GM19025 (cell line): ENCODE data around the gene RNF44.

Experiments
- ATAC-seq: cut with Tn5 transposase; IDR thresholded peaks from one replicate; pipeline ENCODE4 v1.9.1; 2021; ENCODE audit warnings: mild to moderate bottlenecking, low read depth, moderate library complexity; ENCODE audit not compliant: unreplicated experiment

RNF44 gene

DNA sequence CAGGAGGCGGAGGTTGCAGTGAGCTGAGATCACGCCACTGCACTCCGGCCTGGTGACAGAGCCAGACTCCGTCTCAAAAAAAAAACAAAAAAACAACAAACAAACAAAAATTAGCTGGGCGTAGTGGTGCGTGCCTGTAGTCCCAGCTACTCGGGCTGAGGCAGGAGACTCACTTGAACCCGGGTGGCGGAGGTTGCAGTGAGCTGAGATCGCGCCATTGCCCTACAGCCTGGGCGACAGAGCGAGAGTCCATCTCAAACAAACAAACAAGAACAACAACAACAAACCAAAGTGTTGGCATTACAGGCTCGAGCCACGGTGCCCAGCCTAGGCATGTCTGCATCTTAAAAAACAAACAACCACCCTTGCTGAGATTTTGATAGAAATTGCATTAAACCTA lies 12.2 kb downstream of the RNF44 start:
- no peak for ATAC-seq

GRCh38 chr5:176524138-176524537 lies 13.1 kb downstream of the RNF44 start:
- no peak for ATAC-seq

GRCh38 chr5:176521699-176522263 lies 15.4 kb downstream of the RNF44 start:
- ATAC-seq = no peak

DNA sequence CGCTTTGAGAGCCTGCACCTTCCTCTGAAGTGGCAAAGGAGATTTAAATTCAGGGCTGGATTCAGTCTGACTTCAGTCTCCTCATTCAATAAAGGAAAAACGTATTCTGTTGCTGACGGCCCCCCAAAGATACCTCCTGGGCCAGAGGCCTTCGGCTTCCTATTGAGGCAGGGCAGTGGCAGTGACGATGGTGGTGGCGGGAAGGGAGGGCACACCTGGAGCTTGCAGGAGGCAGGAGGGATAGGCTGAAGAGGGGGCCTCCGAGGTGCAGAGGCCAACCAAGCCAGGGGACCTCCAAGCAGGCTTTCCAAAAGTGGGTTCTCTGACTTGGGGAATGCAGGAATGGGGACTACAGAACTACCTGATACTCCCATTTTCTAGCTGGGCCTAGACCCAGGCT lies 15.9 kb downstream of the RNF44 start:
- ATAC-seq = no peak

- no peak for ATAC-seq
Measured at GRCh38 chr5:176519810-176520720, 17.1 kb downstream of the RNF44 start.

- ATAC-seq = no peak
Measured at GRCh38 chr5:176517053-176517661, 20.0 kb downstream of the RNF44 start.

DNA sequence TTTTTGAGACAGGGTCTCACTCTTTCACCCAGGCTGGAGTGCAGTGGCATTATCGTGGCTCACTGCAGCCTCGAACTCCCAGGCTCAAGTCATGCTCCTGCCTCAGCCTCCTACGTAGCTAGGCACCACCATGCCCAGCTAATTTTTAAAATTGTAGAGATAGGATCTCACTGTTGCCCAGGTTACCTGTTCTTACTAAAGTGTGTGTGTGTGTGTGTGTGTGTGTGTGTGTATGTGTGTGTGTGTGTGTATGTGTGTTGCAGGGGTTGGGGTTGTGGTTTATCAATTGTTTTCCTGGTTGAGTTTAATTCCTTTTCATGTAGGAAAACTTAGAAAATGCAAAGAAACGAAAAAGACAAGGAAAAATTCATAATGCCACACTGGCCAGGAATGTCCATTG lies 21.8 kb downstream of the RNF44 start:
- ATAC-seq = no peak

DNA sequence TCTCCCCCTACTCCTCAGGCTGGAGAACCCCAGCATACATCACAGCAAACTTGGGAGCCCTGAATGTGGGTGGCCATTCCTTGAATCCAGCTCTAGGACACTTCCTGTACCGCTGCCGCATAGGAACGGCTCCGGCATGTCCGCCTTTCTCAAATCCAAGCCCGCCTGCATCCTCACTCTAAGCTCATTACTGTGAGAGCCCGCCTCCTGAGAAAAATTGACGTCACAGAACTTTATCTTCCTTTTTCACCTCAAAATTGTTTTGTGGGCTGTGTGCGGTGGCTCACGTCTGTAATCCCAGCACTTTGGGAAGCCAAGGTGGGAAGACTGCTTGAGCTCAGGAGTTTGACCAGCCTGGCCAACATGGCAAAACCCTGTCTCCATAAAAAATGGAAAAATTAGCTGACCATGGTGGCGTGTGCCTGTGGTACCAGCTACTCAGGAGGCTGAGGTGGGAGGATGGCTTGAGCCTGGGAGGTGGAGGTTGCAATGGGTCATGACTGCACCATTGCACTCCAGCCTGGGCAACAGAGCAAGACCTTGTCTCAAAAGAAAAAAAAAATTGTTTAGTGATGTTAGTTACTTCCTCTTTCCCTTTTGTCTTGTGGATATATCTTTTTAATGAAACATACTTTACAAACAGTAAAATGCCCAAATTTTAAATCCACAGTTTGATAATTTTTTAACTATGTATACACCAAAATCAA lies 22.8 kb downstream of the RNF44 start:
- no peak for ATAC-seq

GRCh38 chr5:176513788-176514187 lies 23.4 kb downstream of the RNF44 start:
- ATAC-seq = no peak

DNA sequence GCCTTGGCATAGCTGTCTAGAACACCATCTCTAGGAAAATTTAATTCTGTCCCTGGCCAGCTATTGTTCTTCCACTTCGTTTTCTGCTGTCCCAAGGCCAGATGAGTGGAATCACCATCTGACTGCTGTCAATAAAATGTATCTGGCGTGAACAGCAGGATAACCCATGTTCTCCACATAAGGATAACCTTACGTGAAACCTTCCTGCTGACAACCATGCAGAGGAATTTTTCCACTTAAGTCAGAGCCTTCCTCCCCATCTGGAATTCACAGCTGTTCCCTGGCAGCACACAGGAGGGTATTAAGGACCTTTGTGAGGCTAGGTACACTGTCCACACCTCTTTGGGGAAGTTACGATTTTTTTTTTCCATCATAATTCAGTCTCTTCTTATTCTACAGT lies 28.6 kb downstream of the RNF44 start:
- ATAC-seq = no peak

- no peak for ATAC-seq
Measured at GRCh38 chr5:176507911-176508310, 29.3 kb downstream of the RNF44 start.

DNA sequence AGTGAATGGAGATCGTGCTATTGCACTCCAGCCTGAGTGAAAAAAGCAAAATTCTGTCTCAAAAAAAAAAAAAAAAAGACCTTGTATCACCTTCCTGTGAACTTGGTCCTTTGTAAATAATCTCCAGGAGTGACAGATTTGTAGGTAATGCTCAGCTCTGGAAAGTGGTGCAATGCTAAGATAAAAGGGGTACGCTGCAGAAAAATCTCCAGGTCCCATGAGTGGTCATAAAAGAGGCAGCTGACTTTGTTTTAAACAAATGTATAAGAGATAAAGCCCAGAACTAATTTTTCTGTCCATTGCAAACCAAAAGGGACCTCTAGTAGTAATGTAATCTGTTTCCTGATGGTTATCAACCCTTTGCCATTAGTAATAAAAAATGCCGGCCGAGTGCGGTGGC lies 33.7 kb downstream of the RNF44 start:
- ATAC-seq = no peak

DNA sequence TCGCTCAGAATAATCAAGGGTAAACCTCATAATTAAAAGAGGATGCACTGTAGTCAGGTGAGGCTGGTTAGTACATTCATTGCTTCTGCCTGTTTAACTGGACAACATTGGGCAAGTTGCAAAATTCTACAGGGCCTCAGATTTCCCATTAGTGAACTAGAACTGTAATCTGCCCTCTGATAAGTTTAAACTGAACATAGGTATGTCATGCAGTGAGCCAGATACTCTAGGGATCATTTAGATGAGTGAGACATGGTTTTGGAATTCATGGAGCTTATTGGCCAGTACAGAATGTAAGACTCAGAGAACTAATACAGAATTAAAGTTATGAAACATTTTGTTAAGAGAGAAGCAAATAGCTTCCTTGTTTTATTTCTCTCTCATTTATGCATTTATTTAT lies 35.9 kb downstream of the RNF44 start:
- ATAC-seq = no peak

DNA sequence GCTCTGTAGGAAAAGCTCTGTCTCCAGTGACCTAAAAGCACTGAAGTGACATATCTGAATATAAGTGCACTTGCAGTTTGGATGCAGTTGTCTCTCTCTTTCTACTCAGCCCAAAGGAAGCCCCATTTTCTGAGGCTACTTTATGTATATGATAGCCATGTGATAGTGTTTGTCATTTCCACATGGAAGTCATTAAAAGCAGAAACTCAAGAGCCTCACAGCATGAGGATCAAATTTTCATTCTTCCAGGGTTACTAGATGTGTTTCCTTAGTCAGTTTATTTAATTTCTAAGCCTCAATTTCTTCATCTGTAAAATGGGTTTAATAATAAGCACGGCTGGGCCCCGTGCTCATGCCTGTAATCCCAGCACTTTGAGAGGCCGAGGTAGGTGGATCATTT lies 36.7 kb downstream of the RNF44 start:
- no peak for ATAC-seq

DNA sequence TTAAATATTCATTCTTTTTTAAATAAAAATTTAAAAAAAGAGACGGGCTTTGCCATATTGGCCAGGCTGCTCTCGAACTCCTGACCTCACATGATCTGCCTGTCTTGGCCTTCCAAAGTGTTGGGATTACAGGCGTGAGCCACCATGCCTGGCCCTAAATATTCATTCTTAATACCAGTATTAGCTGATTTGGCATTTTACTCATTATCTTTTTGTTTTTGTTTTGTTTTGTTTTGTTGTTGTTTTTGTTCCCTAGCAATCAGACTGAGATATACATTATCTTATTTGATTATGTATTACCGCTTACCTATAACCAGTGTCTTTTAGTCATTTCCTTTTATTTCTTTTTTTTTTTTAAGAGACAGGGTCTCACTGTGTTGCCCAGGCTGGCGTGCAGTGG lies 37.9 kb downstream of the RNF44 start:
- no peak for ATAC-seq

DNA sequence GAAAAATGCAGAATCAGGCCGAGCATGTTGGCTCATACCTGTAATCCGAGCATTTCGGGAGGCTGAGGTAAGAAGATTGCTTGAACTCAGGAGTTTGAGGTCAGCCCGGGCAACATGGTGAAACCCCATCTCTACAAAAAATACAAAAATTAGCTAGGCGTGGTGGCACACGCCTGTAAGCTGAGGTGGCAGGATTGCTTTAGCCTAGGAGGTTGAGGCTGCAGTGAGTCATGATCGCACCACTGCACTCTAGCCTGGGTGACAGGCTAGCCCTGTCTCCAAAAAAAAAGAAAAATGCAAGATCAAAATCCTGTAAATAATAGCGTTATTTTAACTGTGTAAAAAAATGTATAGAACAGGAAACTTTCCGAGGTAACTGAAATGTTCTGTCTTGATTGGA lies 39.4 kb downstream of the RNF44 start:
- no peak for ATAC-seq

DNA sequence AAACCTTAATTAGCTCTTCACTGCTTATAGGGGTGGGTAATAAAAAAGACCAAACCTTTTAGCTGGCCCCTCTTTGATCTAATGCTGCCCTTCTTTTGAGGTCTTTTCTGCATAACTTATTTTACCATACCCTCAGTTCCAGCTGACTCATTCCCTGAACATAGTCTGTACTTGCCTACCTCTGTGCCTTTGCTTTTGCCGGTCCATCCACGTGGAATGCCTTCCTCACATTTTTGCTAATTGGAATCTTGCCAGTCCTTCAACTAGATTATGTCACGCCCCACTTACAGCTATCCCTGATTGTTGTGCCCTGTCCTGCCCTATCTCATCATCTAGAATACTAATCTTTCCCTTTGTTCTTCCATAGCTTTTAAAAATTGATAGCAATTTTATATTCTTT lies 44.8 kb downstream of the RNF44 start:
- ATAC-seq = no peak

- no peak for ATAC-seq
Measured at GRCh38 chr5:176491901-176492300, 45.3 kb downstream of the RNF44 start.

DNA sequence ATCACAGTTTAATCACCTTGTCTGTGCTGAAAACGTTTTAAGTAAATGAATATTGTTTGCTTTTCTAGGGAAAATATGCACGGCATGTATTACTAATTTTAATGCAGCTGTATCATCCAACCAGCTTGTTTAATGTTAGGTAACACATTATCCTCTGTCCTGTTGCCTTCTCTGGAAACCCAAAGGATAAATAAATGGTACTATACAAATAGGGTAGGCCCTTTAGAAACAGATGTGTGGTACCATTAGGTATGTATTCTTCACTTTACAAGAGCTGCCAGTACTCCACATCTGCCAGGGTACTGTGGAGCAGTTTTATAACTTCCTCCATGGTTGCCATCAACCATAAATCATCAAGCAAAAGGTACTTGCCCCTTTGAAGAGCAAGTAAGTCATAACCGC lies 46.1 kb downstream of the RNF44 start:
- no peak for ATAC-seq

- ATAC-seq = no peak
Measured at GRCh38 chr5:176490301-176490700, 46.9 kb downstream of the RNF44 start.

GRCh38 chr5:176489077-176489476 lies 48.1 kb downstream of the RNF44 start:
- no peak for ATAC-seq
